Heart right ventricle (tissue), 16 donors: ENCODE measurements around the gene VDAC2. TPM values are rescaled to one million over a fixed set of nuclear protein-coding genes. Genes with fewer than 3 reads are reported as not detected.

Experiments used
- ATAC-seq, 8 donors: fragments of 200-7000 bp; cut with Tn5 transposase; one replicate each; pipeline ENCODE4 v1.9.1; 2020; ENCODE audit warnings: mild to moderate bottlenecking in 8 of 8, moderate library complexity in 8 of 8, moderate number of reproducible peaks in 1 of 8
- DNase-seq, 2 donors: peaks; one replicate each; pipeline ENCODE4 v3.0.0-alpha.2; 2020
- H3K27ac ChIP-seq, 10 donors: fragments of 200-600 bp; sonication (generic) in 2 of 10; one replicate each; pipeline versions ENCODE4 v1.5.0 to v1.8.0; 2020 to 2022; ENCODE audit warnings: mild to moderate bottlenecking in 3 of 10
- H3K27me3 ChIP-seq, 7 donors: fragments of 200-600 bp; one replicate each; pipeline ENCODE4 v1.8.0; 2021 to 2022; ENCODE audit warnings: mild to moderate bottlenecking in 2 of 7
- H3K36me3 ChIP-seq, 9 donors: fragments of 200-600 bp; sonication (generic) in 1 of 9; one replicate each; pipeline versions ENCODE4 v1.5.0 to v1.8.0; 2020 to 2022; ENCODE audit warnings: mild to moderate bottlenecking in 2 of 9
- H3K4me1 ChIP-seq, 9 donors: fragments of 200-600 bp; sonication (generic) in 1 of 9; one replicate each; pipeline versions ENCODE4 v1.5.0 to v1.8.0; 2020 to 2022; ENCODE audit warnings: mild to moderate bottlenecking in 4 of 9
- H3K4me3 ChIP-seq, 10 donors: fragments of 200-600 bp; sonication (generic) in 2 of 10; one replicate each; pipeline versions ENCODE4 v1.5.0 to v1.8.0; 2020 to 2022; ENCODE audit warnings: mild to moderate bottlenecking in 7 of 10, moderate library complexity in 2 of 10
- H3K9me3 ChIP-seq, 11 donors: fragments of 200-600 bp in 10 of 11; sonication (generic) in 2 of 11; one replicate each; pipeline versions ENCODE4 v1.5.0 to v1.8.0; 2013 to 2022; ENCODE audit warnings: mild to moderate bottlenecking in 2 of 11, control low read depth in 1 of 11, moderate library complexity in 1 of 11
- WGBS, 2 donors: extraction: QIAGEN DNeasy Blood & Tissue Kit; methylation state at CpG; one replicate each; pipeline ENCODE4 v1.1.7; 2013; ENCODE audit warnings: inconsistent platforms in 1 of 2; 5-methylcytosine and 5-hydroxymethylcytosine counted together
- intact Hi-C, 10 donors: fragments of 100-400 bp; cut with DNase I; formaldehyde crosslinking; loops; one replicate each; pipeline versions ENCODE4 v1.11.1 to v1.14.2; 2022
- polyA plus RNA-seq, 2 donors: library from polyadenylated mRNA; stranded (reverse); fragments of 200-250 nt; gene quantifications; one replicate each; pipeline ENCODE4 v1.2.3, GENCODE V29; 2013
- total RNA-seq, 10 donors: library from RNA; stranded (reverse); fragmentation: NEBNext Ultra II Directional in 3 of 10; extraction: Animal tissue kit (Norgen Biotek cat#: 25700) in 3 of 10; gene quantifications; one replicate each; pipeline versions ENCODE4 v1.2.1 to v1.2.4, GENCODE V29; 2021 to 2023
- TF ChIP-seq, protein P1 (sequence below), 9 donors: fragments of 200-600 bp; sonication (generic) in 2 of 9; IDR thresholded peaks; one replicate each; pipeline versions ENCODE4 v1.5.0 to v1.8.0; 2021 to 2022; ENCODE audit warnings: antibody characterized with exemption in 9 of 9, mild to moderate bottlenecking in 5 of 9, moderate library complexity in 1 of 9
- donor health status: Arrhythmogenic right ventricular cardiomyopathy.
- donor health status: ischemic (EF 13 %, LVEDD 7.1; RV severe dilation, severe dysfunction).
- donor health status: healthy with polysubstance abuse.
- donor health status: DM: no; HTN: yes; CAD: no.
- donor health status: DM: no; HTN: no; CAD: no.
- donor health status: ischemic (EF 25% LVEDD 6.9; RV normal size, moderate dysfunction).
- donor health status: ischemic (EF 25% LVEDD 5.7; RV mildly dilated, moderate dysfunction).
- donor health status: healthy.
- donor health status: DM: yes; HTN: yes; CAD: no.
- donor health status: Ischemic cardiomyopathy.
- donor health status: ischemic (EF 35%, LVEDD 5.7; RV mildly dilated, moderate dysfunction).
- donor health status: nonischemic (EF 11% LVEDD 7.7; RV severe dilation, severe dysfunction).
- donor health status: DM: yes; HTN: yes; CAD: no.
- donor health status: PGD.
- donor health status: ischemic (EF 29% LVEDD 5.4; RV normal size, mild dysfunction).
- donor health status: nonischemic (EF 23%, LVEDD 6.1; RV moderate dilation, normal function).

Gene VDAC2
- total and polyA plus RNA-seq, 12 donors = 193 to 606 (median 484) TPM

GRCh38 chr10:75261813-75262705 lies 51.5 kb downstream of the VDAC2 start:
- WGBS, 2 donors = 69 to 79% methylated on average over 25 of the region's 25 CpGs
- H3K4me1 ChIP-seq = peaks cover 0 to 6% (median 0%) of the 10 kb centered on the region in 9 donors

GRCh38 chr10:75263806-75264205 lies 53.2 kb downstream of the VDAC2 start:
- no peaks in the 10 kb centered on the region for H3K27me3 ChIP-seq
- no peaks in the 10 kb centered on the region for H3K36me3 ChIP-seq
- intact Hi-C loops = no loop called here
- ATAC-seq (peak in 4 of 8 donors; percentile 42 to 66 (median 56)), DNase-seq (no peak)
- H3K27ac ChIP-seq = no peak overlapping the region
- no peak overlapping the region for H3K4me3 ChIP-seq
- TF ChIP-seq, protein P1, sequence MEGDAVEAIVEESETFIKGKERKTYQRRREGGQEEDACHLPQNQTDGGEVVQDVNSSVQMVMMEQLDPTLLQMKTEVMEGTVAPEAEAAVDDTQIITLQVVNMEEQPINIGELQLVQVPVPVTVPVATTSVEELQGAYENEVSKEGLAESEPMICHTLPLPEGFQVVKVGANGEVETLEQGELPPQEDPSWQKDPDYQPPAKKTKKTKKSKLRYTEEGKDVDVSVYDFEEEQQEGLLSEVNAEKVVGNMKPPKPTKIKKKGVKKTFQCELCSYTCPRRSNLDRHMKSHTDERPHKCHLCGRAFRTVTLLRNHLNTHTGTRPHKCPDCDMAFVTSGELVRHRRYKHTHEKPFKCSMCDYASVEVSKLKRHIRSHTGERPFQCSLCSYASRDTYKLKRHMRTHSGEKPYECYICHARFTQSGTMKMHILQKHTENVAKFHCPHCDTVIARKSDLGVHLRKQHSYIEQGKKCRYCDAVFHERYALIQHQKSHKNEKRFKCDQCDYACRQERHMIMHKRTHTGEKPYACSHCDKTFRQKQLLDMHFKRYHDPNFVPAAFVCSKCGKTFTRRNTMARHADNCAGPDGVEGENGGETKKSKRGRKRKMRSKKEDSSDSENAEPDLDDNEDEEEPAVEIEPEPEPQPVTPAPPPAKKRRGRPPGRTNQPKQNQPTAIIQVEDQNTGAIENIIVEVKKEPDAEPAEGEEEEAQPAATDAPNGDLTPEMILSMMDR (IDR thresholded peaks at IDR 0.05) = no peak
- H3K4me1 ChIP-seq = peaks cover 0 to 6% (median 0%) of the 10 kb centered on the region in 9 donors
- WGBS, 2 donors = 95 to 100% methylated on average over 1 of the region's 1 CpG
- H3K9me3 ChIP-seq = no peaks in the 10 kb centered on the region

More at GRCh38 chr10:75261813-75262705, 51.5 kb downstream of the VDAC2 start:
- TF ChIP-seq, protein P1 (IDR thresholded peaks at IDR 0.05) = no peak
- no peak for ATAC-seq
- Histone ChIP-seq H3K4me3 (no peak overlapping the region), H3K27me3 (no peaks in the 10 kb centered on the region), H3K9me3 (no peaks in the 10 kb centered on the region), H3K36me3 (no peaks in the 10 kb centered on the region), H3K27ac (no peak overlapping the region)
- DNase-seq = no peak
- intact Hi-C loops = no loop called here

GRCh38 chr10:75265856-75266255 lies 55.3 kb downstream of the VDAC2 start:
- H3K27me3 ChIP-seq = no peaks in the 10 kb centered on the region
- TF ChIP-seq, protein P1 (IDR thresholded peaks at IDR 0.05) = no peak
- peaks cover 0 to 6% (median 0%) of the 10 kb centered on the region in 9 donors for H3K4me1 ChIP-seq
- H3K27ac ChIP-seq = no peak overlapping the region
- DNase-seq = no peak
- intact Hi-C loops = no loop called here
- H3K36me3 ChIP-seq = no peaks in the 10 kb centered on the region
- no peak for ATAC-seq
- no peak overlapping the region for H3K4me3 ChIP-seq
- 68 to 82% methylated on average over 6 of the region's 6 CpGs for WGBS, 2 donors
- H3K9me3 ChIP-seq = no peaks in the 10 kb centered on the region

GRCh38 chr10:75266945-75267344 lies 56.3 kb downstream of the VDAC2 start:
- no peaks in the 10 kb centered on the region for H3K9me3 ChIP-seq
- H3K4me1 ChIP-seq = peaks cover 0 to 6% (median 0%) of the 10 kb centered on the region in 9 donors
- WGBS, 2 donors = 90 to 91% methylated on average over 5 of the region's 5 CpGs
- H3K27me3 ChIP-seq = no peaks in the 10 kb centered on the region
- H3K27ac ChIP-seq = no peak overlapping the region
- DNase-seq = no peak
- TF ChIP-seq, protein P1 (IDR thresholded peaks at IDR 0.05) = no peak
- no peak overlapping the region for H3K4me3 ChIP-seq
- intact Hi-C loops = no loop called here
- no peak for ATAC-seq
- H3K36me3 ChIP-seq = no peaks in the 10 kb centered on the region
